Stimulated activated CD4-positive, alpha-beta T cell treated with anti-CD3 and anti-CD28 coated beads, Interleukin-1b, Interleukin-23, amount 100 ng/mL, for 4 hours (primary cell): Measurements from ENCODE around the gene ISLR.

Source experiments
- DNase-seq, 2 donors: peaks; one replicate each; pipeline ENCODE4 v3.0.0-alpha.2; 2020; ENCODE audit warnings: low read depth in 2 of 2

Gene ISLR, protein sequence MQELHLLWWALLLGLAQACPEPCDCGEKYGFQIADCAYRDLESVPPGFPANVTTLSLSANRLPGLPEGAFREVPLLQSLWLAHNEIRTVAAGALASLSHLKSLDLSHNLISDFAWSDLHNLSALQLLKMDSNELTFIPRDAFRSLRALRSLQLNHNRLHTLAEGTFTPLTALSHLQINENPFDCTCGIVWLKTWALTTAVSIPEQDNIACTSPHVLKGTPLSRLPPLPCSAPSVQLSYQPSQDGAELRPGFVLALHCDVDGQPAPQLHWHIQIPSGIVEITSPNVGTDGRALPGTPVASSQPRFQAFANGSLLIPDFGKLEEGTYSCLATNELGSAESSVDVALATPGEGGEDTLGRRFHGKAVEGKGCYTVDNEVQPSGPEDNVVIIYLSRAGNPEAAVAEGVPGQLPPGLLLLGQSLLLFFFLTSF

DNA sequence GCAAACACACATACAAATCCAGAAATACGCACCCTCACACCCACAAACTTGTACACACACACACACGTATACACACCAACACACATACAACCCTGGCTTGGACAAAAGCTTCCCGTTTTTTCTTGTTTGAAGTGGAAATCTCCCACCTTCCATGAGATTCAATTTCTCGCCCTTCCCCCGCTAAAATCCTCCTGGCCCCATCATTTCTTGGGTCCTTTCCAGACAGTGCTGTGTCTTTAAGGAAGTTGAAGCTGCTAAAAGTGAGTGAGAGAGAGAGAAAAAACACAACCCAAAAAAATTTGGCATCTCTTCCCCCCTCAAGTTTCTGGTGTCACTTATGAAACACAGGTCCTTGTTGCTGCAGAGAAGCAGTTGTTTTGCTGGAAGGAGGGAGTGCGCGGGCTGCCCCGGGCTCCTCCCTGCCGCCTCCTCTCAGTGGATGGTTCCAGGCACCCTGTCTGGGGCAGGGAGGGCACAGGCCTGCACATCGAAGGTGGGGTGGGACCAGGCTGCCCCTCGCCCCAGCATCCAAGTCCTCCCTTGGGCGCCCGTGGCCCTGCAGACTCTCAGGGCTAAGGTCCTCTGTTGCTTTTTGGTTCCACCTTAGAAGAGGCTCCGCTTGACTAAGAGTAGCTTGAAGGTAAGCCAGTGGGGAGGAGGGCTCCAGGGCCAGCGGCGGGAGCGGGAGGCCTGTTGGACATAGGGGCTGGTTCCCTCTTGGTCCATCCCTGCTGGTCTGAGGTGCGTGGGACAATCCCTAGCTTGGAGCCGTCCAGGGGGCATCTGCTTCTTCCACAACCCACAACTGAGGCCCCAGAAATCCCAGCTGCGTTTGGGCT lies at the start of gene ISLR:
ISLR (plus strand) TSS at position 331 of the 839 bp plus-strand sequence. CDS start 1,149 bp downstream, outside the sequence.
- DNase-seq, result no peak

GRCh38 chr15:74124196-74124595 lies 49.3 kb upstream of the ISLR start:
- DNase-seq, result no peak

DNA sequence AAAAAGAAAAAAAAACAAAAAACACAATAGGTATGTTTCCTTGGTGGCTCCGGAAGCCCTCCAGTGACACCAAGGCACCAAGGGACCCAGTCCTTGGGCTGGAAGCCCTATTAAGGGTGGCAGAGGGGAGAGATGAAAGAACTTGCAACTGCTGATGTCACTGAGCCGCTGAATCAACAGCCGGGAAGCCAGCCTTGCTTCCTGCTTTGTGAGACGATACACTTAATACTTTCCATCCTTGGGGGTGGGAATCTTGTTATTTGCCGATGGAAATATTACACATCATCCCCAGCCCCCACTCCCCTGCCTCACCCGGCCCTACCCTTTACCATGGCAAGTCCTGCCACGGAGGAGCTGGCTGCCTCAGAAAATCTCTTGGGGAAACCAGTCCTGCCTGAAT lies 48.8 kb upstream of the ISLR start:
- DNase-seq, result no peak

DNA sequence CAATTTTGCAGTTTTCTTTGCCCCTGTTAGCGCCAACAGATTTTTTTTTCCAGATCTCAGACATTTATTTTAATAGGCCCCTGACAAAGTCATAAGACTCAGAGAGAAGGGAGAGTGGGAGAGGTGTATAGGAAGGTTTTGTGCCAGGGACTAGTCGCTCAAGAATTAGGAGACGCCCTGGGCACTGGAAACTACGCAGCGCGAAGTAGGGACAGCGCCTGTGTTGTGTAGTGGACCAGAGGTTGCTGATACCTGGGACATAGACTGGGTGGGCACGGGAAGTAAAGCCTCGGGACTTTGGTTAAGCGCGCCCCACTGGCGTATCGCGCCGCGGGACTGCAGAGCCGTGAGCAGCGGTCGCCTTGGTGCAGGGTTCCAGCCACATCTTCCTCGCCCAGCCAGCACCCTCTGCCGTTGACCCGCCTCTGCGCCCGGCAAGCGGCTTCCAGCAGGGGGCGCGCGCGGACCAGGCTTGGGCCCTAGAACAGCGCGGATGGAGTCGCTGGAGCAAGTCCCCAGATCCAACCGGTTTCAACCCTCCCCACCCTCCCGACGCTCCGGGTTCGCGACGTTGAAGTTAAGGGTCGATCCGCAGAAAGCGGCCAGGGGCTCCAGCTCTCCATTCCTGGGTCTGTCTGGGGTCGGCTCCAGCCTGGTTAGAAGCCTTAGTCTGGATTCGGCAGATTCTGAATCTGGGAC lies 46.1 kb upstream of the ISLR start:
- peak; percentile 80 to 88 for DNase-seq

GRCh38 chr15:74127954-74128784 lies 45.3 kb upstream of the ISLR start:
- DNase-seq, result no peak

DNA sequence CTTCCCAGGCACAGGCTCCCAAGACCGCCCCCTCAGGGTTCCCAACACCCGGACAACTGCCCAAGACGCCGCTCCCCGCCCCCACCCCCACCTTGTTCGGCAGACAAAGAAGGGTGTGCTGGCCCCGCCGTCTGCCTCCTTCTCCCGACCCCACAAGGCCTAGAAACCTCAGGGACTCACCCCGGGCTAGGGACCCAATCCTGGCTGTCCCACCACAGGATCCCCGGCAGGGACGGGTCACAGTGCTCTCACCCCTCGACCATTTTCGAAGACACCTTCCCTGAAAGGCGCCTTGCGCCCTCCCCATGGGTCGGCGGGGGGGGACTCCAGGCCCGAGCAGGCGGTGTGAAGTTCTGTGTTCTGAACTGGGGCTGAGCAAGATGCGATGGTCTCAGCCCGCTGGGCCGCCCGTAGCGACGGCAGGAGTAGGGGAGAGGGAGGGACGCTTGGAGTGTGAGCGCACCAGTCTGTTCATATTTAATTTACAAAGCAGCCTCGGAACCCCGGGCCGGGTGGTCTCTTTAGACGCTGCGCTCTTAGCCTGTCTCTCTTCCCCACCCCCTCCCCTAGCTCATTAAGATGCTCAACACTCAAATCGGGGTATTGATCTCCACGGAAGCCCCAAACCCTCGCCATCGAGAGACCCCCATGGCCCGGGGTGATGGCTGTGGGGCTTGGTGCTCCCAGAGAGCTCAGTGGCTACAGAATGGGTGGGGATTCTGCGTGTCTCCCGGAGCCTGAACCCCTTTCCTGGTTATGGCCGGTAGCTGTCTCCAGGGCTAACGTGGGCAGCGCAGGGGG lies 44.5 kb upstream of the ISLR start:
- no peak for DNase-seq

- DNase-seq, result no peak
Observed at GRCh38 chr15:74129586-74130154, 43.8 kb upstream of the ISLR start.

GRCh38 chr15:74130155-74130848 lies 43.2 kb upstream of the ISLR start, which contains the start of gene ISLR2:
Gene ISLR2, plus strand, starts transcription at chr15:74130586. Its CDS starts 2,169 bp downstream, at chr15:74132755.
- no peak for DNase-seq

- DNase-seq, result no peak
Observed at GRCh38 chr15:74130849-74131627, 42.5 kb upstream of the ISLR start.

GRCh38 chr15:74131628-74132413 lies 41.7 kb upstream of the ISLR start:
- DNase-seq, result no peak

DNA sequence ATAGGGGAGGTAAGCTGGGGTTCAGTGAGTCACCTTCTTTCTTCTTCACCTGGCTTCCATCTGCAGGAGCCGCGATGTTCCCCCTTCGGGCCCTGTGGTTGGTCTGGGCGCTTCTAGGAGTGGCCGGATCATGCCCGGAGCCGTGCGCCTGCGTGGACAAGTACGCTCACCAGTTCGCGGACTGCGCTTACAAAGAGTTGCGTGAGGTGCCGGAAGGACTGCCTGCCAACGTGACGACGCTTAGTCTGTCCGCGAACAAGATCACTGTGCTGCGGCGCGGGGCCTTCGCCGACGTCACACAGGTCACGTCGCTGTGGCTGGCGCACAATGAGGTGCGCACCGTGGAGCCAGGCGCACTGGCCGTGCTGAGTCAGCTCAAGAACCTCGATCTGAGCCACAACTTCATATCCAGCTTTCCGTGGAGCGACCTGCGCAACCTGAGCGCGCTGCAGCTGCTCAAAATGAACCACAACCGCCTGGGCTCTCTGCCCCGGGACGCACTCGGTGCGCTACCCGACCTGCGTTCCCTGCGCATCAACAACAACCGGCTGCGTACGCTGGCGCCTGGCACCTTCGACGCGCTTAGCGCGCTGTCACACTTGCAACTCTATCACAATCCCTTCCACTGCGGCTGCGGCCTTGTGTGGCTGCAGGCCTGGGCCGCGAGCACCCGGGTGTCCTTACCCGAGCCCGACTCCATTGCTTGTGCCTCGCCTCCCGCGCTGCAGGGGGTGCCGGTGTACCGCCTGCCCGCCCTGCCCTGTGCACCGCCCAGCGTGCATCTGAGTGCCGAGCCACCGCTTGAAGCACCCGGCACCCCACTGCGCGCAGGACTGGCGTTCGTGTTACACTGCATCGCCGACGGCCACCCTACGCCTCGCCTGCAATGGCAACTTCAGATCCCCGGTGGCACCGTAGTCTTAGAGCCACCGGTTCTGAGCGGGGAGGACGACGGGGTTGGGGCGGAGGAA lies 40.5 kb upstream of the ISLR start:
- no peak for DNase-seq

DNA sequence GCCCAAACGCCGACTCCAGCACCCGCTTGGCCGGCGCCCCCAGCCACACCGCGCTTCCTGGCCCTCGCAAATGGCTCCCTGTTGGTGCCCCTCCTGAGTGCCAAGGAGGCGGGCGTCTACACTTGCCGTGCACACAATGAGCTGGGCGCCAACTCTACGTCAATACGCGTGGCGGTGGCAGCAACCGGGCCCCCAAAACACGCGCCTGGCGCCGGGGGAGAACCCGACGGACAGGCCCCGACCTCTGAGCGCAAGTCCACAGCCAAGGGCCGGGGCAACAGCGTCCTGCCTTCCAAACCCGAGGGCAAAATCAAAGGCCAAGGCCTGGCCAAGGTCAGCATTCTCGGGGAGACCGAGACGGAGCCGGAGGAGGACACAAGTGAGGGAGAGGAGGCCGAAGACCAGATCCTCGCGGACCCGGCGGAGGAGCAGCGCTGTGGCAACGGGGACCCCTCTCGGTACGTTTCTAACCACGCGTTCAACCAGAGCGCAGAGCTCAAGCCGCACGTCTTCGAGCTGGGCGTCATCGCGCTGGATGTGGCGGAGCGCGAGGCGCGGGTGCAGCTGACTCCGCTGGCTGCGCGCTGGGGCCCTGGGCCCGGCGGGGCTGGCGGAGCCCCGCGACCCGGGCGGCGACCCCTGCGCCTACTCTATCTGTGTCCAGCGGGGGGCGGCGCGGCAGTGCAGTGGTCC lies 39.7 kb upstream of the ISLR start:
- no peak for DNase-seq

- DNase-seq, result no peak
Observed at GRCh38 chr15:74134387-74135027, 39.0 kb upstream of the ISLR start.

DNA sequence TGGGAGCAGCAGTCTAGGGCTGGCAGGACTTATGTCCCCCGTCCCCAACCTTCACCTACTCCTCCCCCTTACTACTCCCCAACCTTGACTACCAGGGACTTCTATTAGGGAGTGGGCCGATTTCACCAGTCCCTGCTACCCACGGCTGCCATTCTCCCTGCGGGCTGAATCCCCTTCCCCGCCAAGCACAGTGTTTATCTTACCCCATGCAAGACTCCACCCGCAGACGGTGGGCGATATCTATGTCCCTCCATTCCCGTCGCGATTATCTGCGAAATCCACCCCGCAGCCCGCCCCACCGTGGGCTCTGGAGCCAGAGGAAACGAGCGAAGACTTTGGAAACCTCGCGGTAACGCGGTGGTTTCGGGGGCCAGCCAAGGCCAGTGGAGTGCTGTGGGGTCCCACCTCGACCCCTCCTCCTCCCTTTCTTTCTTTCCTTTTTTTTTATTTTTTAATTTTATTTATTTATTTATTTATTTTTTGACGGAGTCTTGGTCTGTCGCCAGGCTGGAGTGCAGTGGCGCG lies 38.4 kb upstream of the ISLR start:
- no peak for DNase-seq

GRCh38 chr15:74136540-74136813 lies 37.0 kb upstream of the ISLR start:
- DNase-seq, result no peak
